Measurements from ENCODE around the gene FNBP1L.

Gene FNBP1L

DNA sequence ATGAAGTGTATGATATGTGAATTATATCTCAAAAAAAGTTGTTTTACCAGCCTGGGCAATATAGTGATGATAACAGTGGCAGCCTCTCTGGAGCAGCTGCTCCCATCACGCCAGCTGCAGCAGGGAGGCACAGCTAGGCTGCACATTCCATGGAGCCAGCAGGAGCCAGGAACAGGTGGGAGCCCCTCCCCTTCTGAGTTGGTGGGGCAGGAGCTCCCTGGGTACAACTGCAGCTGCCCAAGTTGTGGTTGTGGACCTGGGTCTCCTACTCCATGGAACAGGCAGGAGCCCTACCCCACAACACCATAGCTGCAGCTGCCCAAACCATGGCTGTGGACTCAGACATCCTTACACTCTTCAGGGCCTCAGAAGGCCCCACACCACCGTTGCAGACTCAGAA lies 21.7 kb upstream of the FNBP1L start:
- Histone ChIP-seq H3K36me3 (replicated peaks; ENCODE audit: insufficient read depth, low read length) (no peaks in the 10 kb centered on the region), H3K4me3 (ENCODE audit: low read length) (no peak overlapping the region), H3K9me2 (replicated peaks; ENCODE audit: insufficient read depth, low read length) (no peaks in the 10 kb centered on the region), H3K79me2 (ENCODE audit: low read length) (no peaks in the 10 kb centered on the region), H2AFZ (ENCODE audit: low read length) (no peak overlapping the region), H4K20me1 (ENCODE audit: insufficient read depth, low read length) (no peaks in the 10 kb centered on the region), H3F3A (ENCODE audit: insufficient read depth, low read length) (no peaks in the 10 kb centered on the region), H3K9me3 (replicated peaks; ENCODE audit: insufficient read depth, low read length) (no peaks in the 10 kb centered on the region), H3K9ac (ENCODE audit: low read length) (no peak overlapping the region), H3K27ac (ENCODE audit: low read length) (no peak overlapping the region), H3K27me3 (replicated peaks; ENCODE audit: insufficient read depth, low read length) (no peaks in the 10 kb centered on the region), H3K4me2 (ENCODE audit: low read depth, low read length) (no peak overlapping the region), H3K4me1 (ENCODE audit: low read length) (no peaks in the 10 kb centered on the region)
- DNase-seq = no peak
- TF ChIP-seq, protein P1, sequence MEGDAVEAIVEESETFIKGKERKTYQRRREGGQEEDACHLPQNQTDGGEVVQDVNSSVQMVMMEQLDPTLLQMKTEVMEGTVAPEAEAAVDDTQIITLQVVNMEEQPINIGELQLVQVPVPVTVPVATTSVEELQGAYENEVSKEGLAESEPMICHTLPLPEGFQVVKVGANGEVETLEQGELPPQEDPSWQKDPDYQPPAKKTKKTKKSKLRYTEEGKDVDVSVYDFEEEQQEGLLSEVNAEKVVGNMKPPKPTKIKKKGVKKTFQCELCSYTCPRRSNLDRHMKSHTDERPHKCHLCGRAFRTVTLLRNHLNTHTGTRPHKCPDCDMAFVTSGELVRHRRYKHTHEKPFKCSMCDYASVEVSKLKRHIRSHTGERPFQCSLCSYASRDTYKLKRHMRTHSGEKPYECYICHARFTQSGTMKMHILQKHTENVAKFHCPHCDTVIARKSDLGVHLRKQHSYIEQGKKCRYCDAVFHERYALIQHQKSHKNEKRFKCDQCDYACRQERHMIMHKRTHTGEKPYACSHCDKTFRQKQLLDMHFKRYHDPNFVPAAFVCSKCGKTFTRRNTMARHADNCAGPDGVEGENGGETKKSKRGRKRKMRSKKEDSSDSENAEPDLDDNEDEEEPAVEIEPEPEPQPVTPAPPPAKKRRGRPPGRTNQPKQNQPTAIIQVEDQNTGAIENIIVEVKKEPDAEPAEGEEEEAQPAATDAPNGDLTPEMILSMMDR (IDR thresholded peaks at IDR 0.05; ENCODE audit: low read length) = no peak

DNA sequence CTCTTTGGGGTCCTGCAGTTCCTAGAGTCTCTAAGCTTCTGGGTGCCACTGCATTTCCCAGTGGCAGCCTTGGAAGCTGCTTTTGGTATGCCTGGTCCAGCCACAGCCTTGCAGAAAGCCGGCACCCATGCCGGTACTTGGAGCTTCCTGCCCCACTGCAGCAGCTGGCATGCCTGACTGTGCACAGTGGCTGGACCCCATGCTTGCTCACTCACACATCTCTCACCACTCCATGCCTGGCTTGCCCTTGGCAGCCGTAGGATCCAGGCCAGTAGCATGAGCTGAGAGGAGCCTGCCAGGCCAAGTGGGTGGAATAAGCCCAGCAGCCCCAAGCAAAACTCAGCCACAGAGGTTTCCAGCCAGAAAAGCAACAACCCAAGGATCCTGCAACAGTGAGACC lies 20.3 kb upstream of the FNBP1L start:
- Histone ChIP-seq H3K4me1 (ENCODE audit: low read length) (no peaks in the 10 kb centered on the region), H3K27ac (ENCODE audit: low read length) (no peak overlapping the region), H3K27me3 (replicated peaks; ENCODE audit: insufficient read depth, low read length) (no peaks in the 10 kb centered on the region), H3K79me2 (ENCODE audit: low read length) (no peaks in the 10 kb centered on the region), H3K4me3 (ENCODE audit: low read length) (no peak overlapping the region), H4K20me1 (ENCODE audit: insufficient read depth, low read length) (no peaks in the 10 kb centered on the region), H2AFZ (ENCODE audit: low read length) (no peak overlapping the region), H3K9me3 (replicated peaks; ENCODE audit: insufficient read depth, low read length) (no peaks in the 10 kb centered on the region), H3K9me2 (replicated peaks; ENCODE audit: insufficient read depth, low read length) (no peaks in the 10 kb centered on the region), H3K9ac (ENCODE audit: low read length) (no peak overlapping the region), H3F3A (ENCODE audit: insufficient read depth, low read length) (no peaks in the 10 kb centered on the region), H3K4me2 (ENCODE audit: low read depth, low read length) (no peak overlapping the region), H3K36me3 (replicated peaks; ENCODE audit: insufficient read depth, low read length) (no peaks in the 10 kb centered on the region)
- TF ChIP-seq EZH2 (optimal IDR thresholded peaks at IDR 0.05; ENCODE audit: low read depth, low read length) (no peak), EZH2phosphoT487 (IDR thresholded peaks at IDR 0.05; ENCODE audit: low read length) (no peak)
- TF ChIP-seq, protein P1 (IDR thresholded peaks at IDR 0.05; ENCODE audit: low read length) = no peak
- no peak for DNase-seq

DNA sequence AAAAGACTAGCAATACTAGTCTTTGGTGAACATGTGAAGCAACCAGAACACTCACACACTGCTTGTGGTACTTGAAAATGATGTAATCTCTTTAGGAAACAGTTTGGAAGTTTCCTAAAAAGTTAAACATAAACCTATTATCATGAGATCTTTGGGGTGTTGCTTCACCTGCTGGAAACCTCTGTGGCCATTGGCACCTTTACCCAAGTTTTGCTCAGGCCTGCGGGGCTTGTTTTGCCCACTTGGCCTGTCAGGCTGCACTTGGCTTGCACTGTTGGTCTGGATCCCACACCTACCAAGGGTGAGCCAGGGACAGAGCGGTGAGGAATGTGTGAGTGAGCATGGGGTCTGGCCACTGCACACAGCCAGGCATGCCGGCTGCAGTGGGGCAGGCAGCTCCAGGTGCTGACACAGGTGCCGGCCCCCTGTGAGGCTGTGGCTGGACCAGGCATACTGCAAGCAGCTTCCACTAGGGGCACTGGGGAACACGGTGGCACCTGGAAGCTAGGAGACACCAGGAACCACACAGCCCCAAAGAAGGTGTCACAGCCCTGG lies 14.4 kb upstream of the FNBP1L start:
- no peaks in the 10 kb centered on the region for H3K9me3 ChIP-seq (replicated peaks; ENCODE audit: insufficient read depth, low read length)
- no peaks in the 10 kb centered on the region for H3F3A ChIP-seq (ENCODE audit: insufficient read depth, low read length)
- no peak for DNase-seq
- H3K9me2 ChIP-seq (replicated peaks; ENCODE audit: insufficient read depth, low read length) = no peaks in the 10 kb centered on the region
- H3K4me2 ChIP-seq (ENCODE audit: low read depth, low read length) = no peak overlapping the region
- H3K27ac ChIP-seq (ENCODE audit: low read length) = no peak overlapping the region
- no peaks in the 10 kb centered on the region for H3K36me3 ChIP-seq (replicated peaks; ENCODE audit: insufficient read depth, low read length)
- no peaks in the 10 kb centered on the region for H3K27me3 ChIP-seq (replicated peaks; ENCODE audit: insufficient read depth, low read length)
- H4K20me1 ChIP-seq (ENCODE audit: insufficient read depth, low read length) = no peaks in the 10 kb centered on the region
- no peaks in the 10 kb centered on the region for H3K4me1 ChIP-seq (ENCODE audit: low read length)
- no peak overlapping the region for H3K4me3 ChIP-seq (ENCODE audit: low read length)
- TF ChIP-seq, protein P1 (IDR thresholded peaks at IDR 0.05; ENCODE audit: low read length) = 0 out of 2 replicates have a peak, but pooled peaks have one; percentile 15
- TF ChIP-seq EZH2 (optimal IDR thresholded peaks at IDR 0.05; ENCODE audit: low read depth, low read length) = no peak
- H3K9ac ChIP-seq (ENCODE audit: low read length) = no peak overlapping the region
- no peak overlapping the region for H2AFZ ChIP-seq (ENCODE audit: low read length)
- H3K79me2 ChIP-seq (ENCODE audit: low read length) = no peaks in the 10 kb centered on the region

All from MM.1S (cell line).